PFSK-1 (cell line): Measurements from ENCODE around the gene EMILIN2.

Experiments
- FOXP2 ChIP-seq: optimal IDR thresholded peaks from 2 replicates; pipeline ENCODE3; 2011; ENCODE audit warnings: borderline replicate concordance, control low read depth, inconsistent platforms; ENCODE audit not compliant: insufficient read depth; ENCODE audit errors: extremely low read length, extremely low read depth
- POLR2AphosphoS5 ChIP-seq: IDR thresholded peaks from 2 replicates; pipeline ENCODE4 v1.6.1; 2012; ENCODE audit warnings: low read depth, mild to moderate bottlenecking, control low read depth, low read length, moderate library complexity
- SIN3A ChIP-seq: IDR thresholded peaks from 2 replicates; pipeline ENCODE4 v1.6.1; 2012; ENCODE audit warnings: mild to moderate bottlenecking, low read length, moderate library complexity, borderline replicate concordance; ENCODE audit not compliant: insufficient read depth
- TAF1 ChIP-seq: IDR thresholded peaks from 2 replicates; pipeline ENCODE4 v1.6.1; 2012; ENCODE audit warnings: low read length, control low read depth, borderline replicate concordance; ENCODE audit not compliant: insufficient read depth
- TF ChIP-seq, protein P1 (sequence below), 2 experiments: IDR thresholded peaks; 2 replicates each; pipeline versions ENCODE4 v1.6.1 to v1.8.0; 2011 to 2012; ENCODE audit warnings: low read depth in 2 of 2, low read length in 2 of 2, control low read depth in 1 of 2, inconsistent platforms in 1 of 2, mild to moderate bottlenecking in 1 of 2, moderate library complexity in 1 of 2; ENCODE audit not compliant: insufficient read depth in 1 of 2

EMILIN2 gene

DNA sequence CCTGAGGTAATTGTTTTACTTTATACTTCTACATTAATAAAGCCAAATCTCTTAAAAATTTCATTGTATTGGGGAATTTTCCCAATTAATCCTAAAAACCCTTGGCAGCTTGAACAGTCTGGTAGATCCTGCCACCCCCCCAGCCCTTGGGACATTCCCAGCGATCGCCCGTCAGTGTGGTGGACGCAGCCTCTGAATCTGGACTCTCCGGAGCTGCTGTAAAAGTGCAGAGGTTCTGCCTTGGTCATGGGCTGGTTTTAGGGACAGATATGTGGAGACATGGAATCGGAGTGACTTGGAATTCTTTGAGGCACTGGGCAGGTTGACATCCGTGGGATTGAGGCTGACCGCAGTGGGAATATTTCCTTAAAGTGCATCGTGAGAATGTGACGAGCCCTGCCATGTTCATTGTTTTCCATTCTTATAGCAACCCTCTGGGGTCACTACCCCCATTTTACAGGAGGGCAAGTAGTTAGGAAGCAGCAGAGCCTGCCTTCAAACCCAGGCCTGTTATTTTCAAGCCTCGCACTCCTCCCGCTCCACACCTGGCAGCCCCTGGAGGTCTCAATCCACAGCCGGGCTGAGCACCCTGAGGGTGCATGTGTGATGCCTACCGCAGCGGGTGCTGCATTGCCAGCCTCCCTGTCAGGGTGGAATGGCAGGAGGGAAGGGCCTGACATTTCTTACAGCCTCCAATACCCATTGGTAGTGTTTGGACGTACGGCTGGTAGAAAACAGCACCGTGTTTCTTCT, 6.5 kb downstream of the EMILIN2 start:
- TF ChIP-seq, protein P1, sequence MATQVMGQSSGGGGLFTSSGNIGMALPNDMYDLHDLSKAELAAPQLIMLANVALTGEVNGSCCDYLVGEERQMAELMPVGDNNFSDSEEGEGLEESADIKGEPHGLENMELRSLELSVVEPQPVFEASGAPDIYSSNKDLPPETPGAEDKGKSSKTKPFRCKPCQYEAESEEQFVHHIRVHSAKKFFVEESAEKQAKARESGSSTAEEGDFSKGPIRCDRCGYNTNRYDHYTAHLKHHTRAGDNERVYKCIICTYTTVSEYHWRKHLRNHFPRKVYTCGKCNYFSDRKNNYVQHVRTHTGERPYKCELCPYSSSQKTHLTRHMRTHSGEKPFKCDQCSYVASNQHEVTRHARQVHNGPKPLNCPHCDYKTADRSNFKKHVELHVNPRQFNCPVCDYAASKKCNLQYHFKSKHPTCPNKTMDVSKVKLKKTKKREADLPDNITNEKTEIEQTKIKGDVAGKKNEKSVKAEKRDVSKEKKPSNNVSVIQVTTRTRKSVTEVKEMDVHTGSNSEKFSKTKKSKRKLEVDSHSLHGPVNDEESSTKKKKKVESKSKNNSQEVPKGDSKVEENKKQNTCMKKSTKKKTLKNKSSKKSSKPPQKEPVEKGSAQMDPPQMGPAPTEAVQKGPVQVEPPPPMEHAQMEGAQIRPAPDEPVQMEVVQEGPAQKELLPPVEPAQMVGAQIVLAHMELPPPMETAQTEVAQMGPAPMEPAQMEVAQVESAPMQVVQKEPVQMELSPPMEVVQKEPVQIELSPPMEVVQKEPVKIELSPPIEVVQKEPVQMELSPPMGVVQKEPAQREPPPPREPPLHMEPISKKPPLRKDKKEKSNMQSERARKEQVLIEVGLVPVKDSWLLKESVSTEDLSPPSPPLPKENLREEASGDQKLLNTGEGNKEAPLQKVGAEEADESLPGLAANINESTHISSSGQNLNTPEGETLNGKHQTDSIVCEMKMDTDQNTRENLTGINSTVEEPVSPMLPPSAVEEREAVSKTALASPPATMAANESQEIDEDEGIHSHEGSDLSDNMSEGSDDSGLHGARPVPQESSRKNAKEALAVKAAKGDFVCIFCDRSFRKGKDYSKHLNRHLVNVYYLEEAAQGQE (IDR thresholded peaks at IDR 0.05; ENCODE audit: insufficient read depth in 1 of 2, low read depth in 2 of 2, low read length in 2 of 2), result no peak
- TF ChIP-seq POLR2AphosphoS5, result no peak
- no peak for TF ChIP-seq FOXP2
- TF ChIP-seq SIN3A, result no peak
- no peak for TF ChIP-seq TAF1

DNA sequence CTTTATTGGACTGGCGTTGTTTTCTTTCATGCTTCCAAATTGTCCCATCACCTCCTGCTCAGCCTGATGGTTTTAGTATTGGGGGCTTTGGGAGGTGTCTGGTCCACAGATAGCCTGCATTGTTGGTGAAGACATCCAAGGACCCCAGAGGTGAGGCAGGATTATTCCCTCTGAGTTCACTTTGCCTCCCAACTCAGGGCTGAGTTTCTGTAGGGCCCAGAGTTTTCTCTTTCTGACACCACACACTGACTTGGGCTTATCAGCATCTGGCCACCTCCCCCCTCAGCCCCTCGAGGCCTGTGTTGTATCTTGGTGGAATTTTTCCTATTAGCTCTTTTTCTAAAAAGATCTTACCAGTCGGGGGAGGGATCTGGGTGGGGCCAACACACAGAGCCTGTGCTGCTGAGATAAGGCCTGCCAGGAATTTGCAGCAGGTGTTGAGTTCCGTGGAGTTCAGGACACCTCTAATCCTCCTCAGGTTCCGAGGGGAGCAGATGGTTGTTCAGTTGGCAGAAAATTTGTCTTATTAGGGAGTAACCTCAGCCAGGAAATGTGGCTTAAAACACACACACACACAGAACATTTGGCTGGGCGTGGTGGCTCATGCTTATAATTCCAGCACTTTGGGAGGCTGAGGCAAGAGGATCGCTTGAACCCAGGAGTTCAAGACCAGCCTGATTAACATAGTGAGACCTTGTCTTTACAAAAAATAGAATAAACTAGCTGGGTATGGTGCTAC, 7.3 kb downstream of the EMILIN2 start:
- TF ChIP-seq TAF1, result no peak
- TF ChIP-seq, protein P1 (IDR thresholded peaks at IDR 0.05; ENCODE audit: insufficient read depth in 1 of 2, low read depth in 2 of 2, low read length in 2 of 2), result no peak
- no peak for TF ChIP-seq SIN3A
- no peak for TF ChIP-seq FOXP2
- TF ChIP-seq POLR2AphosphoS5, result no peak

DNA sequence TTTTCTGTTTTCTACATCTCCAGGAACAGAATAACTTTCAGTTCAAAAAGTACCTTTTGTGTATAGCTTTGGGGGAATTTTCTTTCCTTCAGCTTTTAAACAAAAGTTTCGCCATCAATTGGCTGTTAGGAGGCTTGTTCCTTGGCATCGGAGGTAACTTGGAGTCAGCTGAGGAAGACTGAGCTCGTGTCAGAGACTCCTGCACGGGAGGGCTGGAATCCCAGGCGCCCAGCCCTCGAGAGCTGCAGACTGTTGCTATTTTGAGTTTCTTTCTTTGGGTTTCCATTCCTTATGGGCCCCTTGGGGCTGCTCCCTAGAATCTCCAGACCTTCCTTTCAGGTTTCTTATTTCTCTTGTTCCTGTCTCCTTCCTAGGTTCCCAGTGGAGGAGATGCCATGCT, 8.1 kb downstream of the EMILIN2 start:
- TF ChIP-seq SIN3A, result no peak
- no peak for TF ChIP-seq POLR2AphosphoS5
- TF ChIP-seq, protein P1 (IDR thresholded peaks at IDR 0.05; ENCODE audit: insufficient read depth in 1 of 2, low read depth in 2 of 2, low read length in 2 of 2), result no peak
- no peak for TF ChIP-seq FOXP2
- TF ChIP-seq TAF1, result no peak

- no peak for TF ChIP-seq TAF1
- TF ChIP-seq POLR2AphosphoS5, result no peak
- no peak for TF ChIP-seq SIN3A
- TF ChIP-seq, protein P1 (IDR thresholded peaks at IDR 0.05; ENCODE audit: insufficient read depth in 1 of 2, low read depth in 2 of 2, low read length in 2 of 2), result no peak
- TF ChIP-seq FOXP2, result no peak
Measured at GRCh38 chr18:2855560-2856350, 8.9 kb downstream of the EMILIN2 start.
